ENCODE measurements around the gene INTS14.

- TF ChIP-seq CTCF (IDR thresholded peaks at IDR 0.05 in 4 of 5, conservative IDR thresholded peaks at IDR 0.05 in 1 of 5) (no peak), POLR2A (IDR thresholded peaks at IDR 0.05) (no peak)
Observed at GRCh38 chr15:65598468-65598867, 12.5 kb downstream of the INTS14 start.

All from gastrocnemius medialis (tissue), 4 donors.